GM21717 (cell line): Measurements from ENCODE around the gene TRIM43.
"Not testable (repeated sequence)": the region's sequence is repeated elsewhere in the genome, so short reads cannot be mapped to it uniquely, and the experiment has no call there.

Experiments used
- ATAC-seq: cut with Tn5 transposase; IDR thresholded peaks from one replicate; pipeline ENCODE4 v1.9.1; 2021; ENCODE audit warnings: mild to moderate bottlenecking, moderate library complexity; ENCODE audit not compliant: unreplicated experiment

TRIM43 gene

GRCh38 chr2:95640515-95641288 is 48.9 kb downstream of the TRIM43 start:
- ATAC-seq: not testable (repeated sequence)

DNA sequence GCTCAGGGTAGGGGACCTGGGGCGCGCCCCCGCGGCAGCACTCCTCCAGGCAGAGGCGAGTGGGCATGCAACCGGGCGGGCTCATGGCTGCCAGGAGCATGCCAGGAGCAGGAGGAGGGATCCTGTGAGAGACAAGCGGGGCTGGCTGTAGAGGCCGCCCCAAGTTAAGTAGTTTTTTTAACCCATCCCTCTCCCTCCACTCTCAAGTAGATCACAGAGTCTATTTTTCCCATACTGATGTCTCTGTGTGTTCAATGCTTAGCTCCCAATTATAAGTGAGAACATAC is 49.4 kb downstream of the TRIM43 start:
- not testable (repeated sequence) for ATAC-seq

GRCh38 chr2:95641787-95642186 is 50.0 kb downstream of the TRIM43 start:
- ATAC-seq: not testable (repeated sequence)

DNA sequence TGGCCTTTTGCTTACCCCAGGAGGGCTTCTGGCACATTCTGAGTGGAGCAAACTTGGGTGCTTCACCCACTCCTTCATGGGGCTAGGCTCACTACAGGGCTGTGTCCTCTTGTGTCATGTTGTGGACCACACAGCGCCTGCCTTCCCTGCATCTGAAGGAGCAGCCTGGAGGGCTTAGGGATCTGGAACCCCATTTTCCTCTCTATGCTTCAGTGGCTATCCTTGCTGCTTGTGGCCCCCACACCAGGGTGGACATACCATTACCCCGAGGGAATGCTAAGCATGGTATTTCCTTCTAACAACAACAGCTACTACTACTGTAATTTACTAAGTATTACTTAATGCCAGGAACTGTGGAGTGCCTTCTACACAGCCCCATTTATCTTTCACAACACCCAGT is 50.6 kb downstream of the TRIM43 start:
- ATAC-seq: not testable (repeated sequence)

- not testable (repeated sequence) for ATAC-seq
Observed at GRCh38 chr2:95642951-95643350, 51.1 kb downstream of the TRIM43 start.

DNA sequence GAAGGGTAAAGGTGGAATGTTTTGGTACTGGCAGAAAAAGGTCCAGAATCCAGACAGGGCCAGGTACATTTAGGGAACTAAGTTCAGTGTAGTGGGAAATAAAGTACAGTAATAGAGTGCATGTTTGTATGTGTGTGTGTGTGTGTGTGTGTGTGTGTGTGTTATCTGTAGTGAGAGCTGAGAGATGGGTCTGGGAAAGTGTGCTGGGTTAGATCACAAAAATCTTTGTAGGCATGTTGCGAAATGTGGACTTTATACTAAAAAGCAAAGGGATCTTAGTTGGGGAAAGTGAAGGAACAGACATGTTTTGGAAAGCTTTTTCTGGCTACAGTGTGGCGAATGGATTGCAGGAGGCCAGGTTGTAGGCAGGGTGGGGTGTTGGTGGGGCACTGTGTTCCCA is 53.5 kb downstream of the TRIM43 start:
- not testable (repeated sequence) for ATAC-seq

DNA sequence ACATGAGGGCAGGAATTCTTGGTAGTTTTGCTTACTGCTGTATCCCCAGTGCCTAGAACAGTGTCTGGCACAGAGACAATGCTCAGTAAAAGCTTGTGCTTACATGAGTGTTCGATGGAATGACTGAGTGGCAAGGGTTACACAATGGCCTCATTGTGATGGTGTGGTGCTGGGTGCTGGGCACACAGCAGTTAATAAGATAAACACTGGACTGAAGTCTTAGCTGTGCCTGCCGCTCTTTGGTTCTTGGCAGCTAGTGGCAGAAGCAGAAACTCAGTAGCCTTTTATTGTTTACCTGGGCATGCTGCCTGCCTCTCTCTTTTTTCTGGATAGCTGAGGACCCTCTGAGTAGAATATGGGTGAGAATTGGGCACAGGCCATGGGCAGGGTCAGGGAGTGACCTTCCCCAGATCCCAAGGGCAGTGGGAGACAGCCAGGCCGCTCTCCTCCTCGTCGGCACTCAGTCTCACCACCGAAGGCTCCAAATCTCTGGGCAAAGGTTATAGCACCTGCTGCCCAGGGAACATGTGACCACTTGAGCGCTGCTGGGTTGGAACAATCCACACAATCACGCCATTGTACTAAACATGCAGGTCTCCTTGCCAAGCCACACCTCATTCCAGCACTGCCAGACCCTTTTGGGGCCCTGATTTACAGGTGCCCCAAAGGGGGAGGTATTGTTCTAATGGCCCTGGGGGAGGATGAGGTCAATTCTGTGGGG is 54.6 kb downstream of the TRIM43 start:
- not testable (repeated sequence) for ATAC-seq

DNA sequence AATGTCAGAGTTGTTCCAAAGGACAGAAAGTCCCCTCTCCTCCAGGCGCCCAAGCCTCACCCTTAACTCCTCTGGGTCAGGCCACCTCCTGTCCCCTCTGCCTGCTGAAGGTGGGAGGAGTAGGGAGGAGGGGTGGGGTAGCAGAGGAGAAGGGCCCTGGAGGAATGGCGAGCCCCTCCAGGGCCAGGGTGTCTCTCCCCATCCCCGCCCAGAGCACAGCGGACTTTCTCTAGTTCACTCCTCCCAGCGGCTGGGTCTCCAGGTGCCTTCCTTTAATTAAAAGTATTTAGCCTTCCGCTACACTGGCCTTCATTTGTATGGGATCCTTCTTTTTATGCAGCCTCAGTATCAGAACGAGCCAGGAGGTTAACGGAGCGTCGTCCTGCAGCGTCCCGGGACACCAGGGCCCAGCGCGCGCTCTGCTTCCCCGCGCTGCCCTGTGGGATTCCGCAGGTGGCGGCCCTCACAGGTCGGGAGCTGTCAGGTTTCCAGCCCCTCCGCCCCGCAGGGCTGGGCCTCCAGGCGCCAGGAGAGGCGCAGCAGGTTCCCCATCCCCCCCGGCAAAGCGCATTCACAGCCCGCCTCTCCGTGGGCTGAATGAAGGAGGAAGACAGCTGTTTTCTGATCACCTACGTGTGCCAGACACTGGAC is 57.2 kb downstream of the TRIM43 start:
- ATAC-seq: not testable (repeated sequence)
